ENCODE measurements around the gene POU6F1. TPM values are rescaled to one million over a fixed set of nuclear protein-coding genes. Genes with fewer than 3 reads are reported as not detected.

The POU6F1 gene
- total and polyA plus RNA-seq, 9 of the 15 experiments (the other 6 are each of a cell fraction or from before 2014, with no cell fraction given): 0.14 to 3.3 (median 1.1) TPM

- TF ChIP-seq, protein P1, sequence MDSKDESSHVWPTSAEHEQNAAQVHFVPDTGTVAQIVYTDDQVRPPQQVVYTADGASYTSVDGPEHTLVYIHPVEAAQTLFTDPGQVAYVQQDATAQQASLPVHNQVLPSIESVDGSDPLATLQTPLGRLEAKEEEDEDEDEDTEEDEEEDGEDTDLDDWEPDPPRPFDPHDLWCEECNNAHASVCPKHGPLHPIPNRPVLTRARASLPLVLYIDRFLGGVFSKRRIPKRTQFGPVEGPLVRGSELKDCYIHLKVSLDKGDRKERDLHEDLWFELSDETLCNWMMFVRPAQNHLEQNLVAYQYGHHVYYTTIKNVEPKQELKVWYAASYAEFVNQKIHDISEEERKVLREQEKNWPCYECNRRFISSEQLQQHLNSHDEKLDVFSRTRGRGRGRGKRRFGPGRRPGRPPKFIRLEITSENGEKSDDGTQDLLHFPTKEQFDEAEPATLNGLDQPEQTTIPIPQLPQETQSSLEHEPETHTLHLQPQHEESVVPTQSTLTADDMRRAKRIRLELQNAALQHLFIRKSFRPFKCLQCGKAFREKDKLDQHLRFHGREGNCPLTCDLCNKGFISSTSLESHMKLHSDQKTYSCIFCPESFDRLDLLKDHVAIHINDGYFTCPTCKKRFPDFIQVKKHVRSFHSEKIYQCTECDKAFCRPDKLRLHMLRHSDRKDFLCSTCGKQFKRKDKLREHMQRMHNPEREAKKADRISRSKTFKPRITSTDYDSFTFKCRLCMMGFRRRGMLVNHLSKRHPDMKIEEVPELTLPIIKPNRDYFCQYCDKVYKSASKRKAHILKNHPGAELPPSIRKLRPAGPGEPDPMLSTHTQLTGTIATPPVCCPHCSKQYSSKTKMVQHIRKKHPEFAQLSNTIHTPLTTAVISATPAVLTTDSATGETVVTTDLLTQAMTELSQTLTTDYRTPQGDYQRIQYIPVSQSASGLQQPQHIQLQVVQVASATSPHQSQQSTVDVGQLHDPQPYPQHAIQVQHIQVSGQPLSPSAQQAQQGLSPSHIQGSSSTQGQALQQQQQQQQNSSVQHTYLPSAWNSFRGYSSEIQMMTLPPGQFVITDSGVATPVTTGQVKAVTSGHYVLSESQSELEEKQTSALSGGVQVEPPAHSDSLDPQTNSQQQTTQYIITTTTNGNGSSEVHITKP (IDR thresholded peaks at IDR 0.05; ENCODE audit: partially characterized antibody): no peak
- TF ChIP-seq PBX2 (CRISPR knock-in tag; IDR thresholded peaks at IDR 0.05; ENCODE audit: low read depth): no peak
- TF ChIP-seq PBX2 (tag; conservative IDR thresholded peaks at IDR 0.05; ENCODE audit: low read depth): no peak
- TF ChIP-seq ZNF347 (CRISPR knock-in tag; IDR thresholded peaks at IDR 0.05; ENCODE audit: low read depth): no peak
- TF ChIP-seq ARID1B (IDR thresholded peaks at IDR 0.05): no peak
- TF ChIP-seq, protein P2, sequence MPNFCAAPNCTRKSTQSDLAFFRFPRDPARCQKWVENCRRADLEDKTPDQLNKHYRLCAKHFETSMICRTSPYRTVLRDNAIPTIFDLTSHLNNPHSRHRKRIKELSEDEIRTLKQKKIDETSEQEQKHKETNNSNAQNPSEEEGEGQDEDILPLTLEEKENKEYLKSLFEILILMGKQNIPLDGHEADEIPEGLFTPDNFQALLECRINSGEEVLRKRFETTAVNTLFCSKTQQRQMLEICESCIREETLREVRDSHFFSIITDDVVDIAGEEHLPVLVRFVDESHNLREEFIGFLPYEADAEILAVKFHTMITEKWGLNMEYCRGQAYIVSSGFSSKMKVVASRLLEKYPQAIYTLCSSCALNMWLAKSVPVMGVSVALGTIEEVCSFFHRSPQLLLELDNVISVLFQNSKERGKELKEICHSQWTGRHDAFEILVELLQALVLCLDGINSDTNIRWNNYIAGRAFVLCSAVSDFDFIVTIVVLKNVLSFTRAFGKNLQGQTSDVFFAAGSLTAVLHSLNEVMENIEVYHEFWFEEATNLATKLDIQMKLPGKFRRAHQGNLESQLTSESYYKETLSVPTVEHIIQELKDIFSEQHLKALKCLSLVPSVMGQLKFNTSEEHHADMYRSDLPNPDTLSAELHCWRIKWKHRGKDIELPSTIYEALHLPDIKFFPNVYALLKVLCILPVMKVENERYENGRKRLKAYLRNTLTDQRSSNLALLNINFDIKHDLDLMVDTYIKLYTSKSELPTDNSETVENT (CRISPR knock-in tag; IDR thresholded peaks at IDR 0.05): no peak
- TF ChIP-seq NFXL1 (CRISPR knock-in tag; IDR thresholded peaks at IDR 0.05): no peak
- TF ChIP-seq ZNF398 (CRISPR knock-in tag; IDR thresholded peaks at IDR 0.05): no peak
These were observed 36.7 kb upstream of the POU6F1 start (continued) for GRCh38 chr12:51254536-51254935.

Measured in K562 (cell line).